ENCODE data around the gene ULBP3.
"Not testable (repeated sequence)": the region's sequence is repeated elsewhere in the genome, so short reads cannot be mapped to it uniquely, and the experiment has no call there.

The ULBP3 gene

GRCh38 chr6:150075034-150075421, 6.1 kb upstream of the ULBP3 start:
- no peak for DNase-seq

- not testable (repeated sequence) for DNase-seq
Observed at GRCh38 chr6:150074396-150075033, 5.6 kb upstream of the ULBP3 start.

DNA sequence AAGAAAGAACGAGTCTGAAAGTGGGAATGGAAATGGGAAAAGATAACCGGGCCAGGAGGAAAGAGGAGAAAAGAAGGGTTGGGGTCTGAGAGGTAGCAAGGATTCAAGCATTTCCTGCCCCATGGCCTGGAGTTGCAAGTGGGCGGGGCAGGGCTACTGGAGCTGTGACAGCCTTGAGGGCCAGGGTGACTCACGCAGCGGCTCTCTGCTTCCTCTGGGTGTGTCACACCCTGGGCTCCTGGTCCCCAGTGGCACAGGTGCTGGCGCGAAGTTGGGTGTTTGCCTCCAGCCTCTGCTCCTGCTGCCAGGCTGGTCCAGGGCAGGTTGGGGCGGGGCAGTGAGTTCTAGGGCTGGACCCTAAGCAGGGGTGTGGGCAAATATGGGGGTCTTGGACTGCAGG, 3.3 kb upstream of the ULBP3 start:
- no peak for DNase-seq

DNA sequence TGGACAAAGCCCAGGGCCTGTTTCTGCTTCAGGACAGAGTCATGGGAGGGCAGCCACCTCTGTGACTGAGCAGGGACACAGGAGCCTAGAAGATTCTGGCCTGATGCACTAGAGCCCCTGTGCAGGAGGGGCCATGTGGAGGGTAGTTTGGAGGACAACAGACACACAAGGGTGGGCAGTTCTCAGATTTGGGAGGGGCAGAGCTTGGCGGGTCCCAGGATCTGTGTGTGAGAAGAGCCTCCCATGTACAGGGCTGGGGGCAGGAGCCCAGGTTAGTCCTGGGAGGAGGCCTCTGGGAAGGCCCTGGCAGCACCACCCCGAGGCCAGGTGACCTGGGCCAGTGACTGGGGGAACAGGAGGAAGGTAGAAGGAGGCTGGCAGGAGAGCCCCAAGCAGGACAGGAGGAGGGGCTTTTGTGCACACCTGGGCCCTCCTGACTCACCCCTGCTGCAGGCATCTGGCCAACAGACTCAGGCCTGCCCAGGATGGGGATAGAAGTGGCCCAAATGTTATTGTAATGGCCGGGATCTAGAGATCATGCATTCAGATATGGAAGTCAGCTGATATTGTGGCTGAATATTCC, 1.4 kb upstream of the ULBP3 start:
- DNase-seq = no peak

GRCh38 chr6:150069706-150070105, 785 bp upstream of the ULBP3 start:
- no peak for DNase-seq

- no peak for DNase-seq
Observed at GRCh38 chr6:150068151-150068550, 770 bp downstream of the ULBP3 start.

GRCh38 chr6:150065083-150065482, 3.8 kb downstream of the ULBP3 start:
- no peak for DNase-seq

DNA sequence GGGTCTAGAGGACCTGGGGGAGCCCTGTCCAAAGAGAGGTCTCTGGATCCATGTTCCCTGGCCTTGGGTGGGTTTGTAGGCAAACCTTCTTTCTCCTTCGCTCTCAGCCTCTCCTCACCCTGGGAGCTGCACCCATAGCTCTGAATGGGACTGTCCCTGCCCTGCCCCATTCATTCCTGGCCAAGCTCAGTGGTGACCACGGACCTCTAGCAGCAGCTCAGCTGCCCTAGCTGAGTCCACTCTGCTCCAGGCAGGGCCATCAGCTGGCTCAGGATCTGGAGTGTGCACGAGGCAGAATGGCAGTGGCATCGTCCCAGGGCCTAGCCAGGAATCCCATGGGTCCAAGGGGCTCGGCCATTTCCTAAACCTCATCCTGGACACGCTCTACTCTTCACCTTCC, 5.3 kb downstream of the ULBP3 start:
- no peak for DNase-seq

DNA sequence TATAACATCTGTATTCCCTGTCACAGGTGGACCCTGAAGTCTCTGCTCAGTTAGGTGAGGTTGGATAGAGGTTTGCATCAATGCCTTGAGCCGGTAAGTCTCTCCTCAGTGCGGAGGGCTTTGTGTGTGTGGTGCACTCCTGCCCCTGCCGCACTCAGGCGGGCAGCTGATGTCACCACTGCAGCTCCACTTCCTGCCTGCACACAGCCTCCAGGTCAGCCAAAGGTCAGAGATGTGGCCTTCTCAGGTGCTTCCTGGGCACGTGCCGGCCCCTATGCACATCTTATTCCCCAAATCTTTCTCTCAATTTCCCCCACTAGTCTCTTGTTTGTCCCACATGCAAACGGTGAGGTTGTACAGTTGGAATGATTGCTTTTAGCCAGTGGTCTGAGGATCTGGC, 8.9 kb downstream of the ULBP3 start:
- DNase-seq = not testable (repeated sequence)

DNA sequence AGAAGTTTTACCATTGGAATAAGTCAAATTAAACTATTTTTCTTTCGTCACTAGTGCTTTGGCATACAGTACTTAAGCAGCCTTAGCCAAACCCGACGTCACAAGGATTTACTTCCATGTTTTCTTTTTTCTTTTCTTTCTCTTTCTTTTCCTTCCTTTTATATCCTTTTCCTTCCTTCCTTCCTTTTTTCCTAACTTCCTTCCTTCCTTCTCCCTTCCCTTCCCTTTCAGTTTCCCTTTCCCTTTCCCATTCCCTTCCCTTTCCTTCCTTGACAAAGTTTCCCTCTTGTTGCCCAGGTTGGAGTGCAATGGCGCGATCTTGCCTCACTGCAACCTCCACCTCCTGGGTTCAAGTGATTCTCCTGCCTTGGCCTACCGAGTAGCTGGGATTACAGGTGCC, 9.9 kb downstream of the ULBP3 start:
- DNase-seq = no peak

- no peak for DNase-seq
Observed at GRCh38 chr6:150058231-150058792, 10.6 kb downstream of the ULBP3 start.

- DNase-seq = no peak
Observed at GRCh38 chr6:150057501-150057951, 11.4 kb downstream of the ULBP3 start.

GRCh38 chr6:150056916-150057315, 12.0 kb downstream of the ULBP3 start:
- no peak for DNase-seq

DNA sequence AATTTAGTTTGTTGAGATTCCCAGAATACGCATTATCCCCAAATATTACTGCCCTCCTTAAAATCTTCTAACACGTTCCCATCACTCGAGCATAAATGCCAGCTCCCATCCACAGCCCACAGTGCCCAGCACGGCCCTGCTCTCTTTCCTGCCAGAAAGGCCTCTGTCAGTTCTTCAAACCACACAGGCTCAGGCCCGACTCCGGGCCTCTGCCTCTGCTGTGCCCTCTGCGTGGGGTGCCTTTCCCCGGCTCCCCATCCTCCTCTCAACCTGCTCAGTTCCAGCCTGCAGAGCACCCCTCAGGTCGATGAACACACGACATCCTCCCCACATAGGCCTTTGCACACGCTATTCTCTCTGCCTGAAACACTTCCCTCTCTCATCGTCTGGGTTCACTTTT, 12.8 kb downstream of the ULBP3 start:
- DNase-seq = no peak

DNA sequence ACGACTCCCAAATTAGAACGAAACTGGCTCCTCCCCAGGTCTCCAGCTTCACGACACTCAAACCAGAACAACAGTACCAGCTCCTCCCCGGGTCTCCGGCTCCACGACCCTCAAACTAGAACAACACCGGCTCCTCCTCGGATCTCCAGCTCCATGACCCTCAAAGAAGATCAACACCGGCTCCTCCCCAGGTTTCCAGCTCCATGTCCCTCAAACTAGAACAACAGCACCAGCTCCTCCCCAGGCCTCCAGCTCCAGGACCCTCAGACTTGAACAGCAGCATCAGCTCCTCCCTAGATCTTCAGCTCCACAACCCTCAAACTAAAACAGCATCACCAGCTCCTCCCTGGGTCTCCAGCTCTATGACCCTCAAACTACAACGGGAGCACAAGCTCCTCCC, 13.8 kb downstream of the ULBP3 start:
- no peak for DNase-seq

DNA sequence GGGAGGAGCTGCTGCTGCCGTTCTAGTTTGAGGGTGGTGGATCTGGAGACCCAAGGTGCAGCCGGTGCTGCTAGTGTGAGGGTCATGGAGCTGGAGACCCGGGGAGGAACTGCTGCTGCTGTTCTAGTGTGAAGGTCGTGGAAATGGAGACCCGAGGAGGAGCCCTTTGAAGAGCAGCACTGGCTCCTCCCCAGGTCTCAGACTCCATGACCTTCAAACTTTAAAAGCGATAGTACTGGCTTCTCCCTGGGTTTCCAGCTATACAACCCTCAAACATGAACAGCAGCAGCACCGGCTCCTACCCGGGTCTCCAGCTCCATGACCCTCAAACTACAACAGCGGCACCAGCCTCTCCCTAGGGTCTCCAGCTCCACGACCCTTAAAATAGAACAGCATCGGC, 15.5 kb downstream of the ULBP3 start:
- no peak for DNase-seq

GRCh38 chr6:150050846-150051245, 18.1 kb downstream of the ULBP3 start:
- no peak for DNase-seq

GRCh38 chr6:150048099-150048498, 20.8 kb downstream of the ULBP3 start:
- no peak for DNase-seq

- no peak for DNase-seq
Observed at GRCh38 chr6:150046943-150047342, 22.0 kb downstream of the ULBP3 start.

GRCh38 chr6:150044621-150045145, 24.2 kb downstream of the ULBP3 start:
- no peak for DNase-seq

- no peak for DNase-seq
Observed at GRCh38 chr6:150043501-150044412, 25.2 kb downstream of the ULBP3 start.

DNA sequence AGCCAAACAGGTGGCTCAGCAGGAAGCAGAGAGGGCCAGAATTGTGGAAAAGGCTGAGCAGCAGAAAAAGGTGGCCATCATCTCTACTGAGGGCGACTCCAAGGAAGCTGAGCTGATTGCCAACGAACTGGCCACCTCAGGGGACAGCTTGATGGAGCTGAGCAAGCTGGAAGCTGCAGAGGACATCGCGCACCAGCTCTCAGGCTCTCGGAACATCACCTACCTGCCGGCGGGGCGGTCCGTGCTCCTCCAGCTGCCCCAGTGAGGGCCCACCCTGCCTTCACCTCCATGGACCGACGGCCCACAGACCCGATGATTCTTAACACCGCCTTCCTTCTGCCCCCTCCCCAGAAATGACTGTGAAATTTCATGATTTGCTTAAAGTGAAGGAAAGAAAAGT, 25.8 kb downstream of the ULBP3 start:
- no peak for DNase-seq
